Mucosa of rectum (tissue), 2 donors: Measurements from ENCODE around the gene RAMP3.

Source experiments
- H3K27ac ChIP-seq, 2 donors: one replicate each; pipeline ENCODE4 v1.7.0; 2013; ENCODE audit warnings: inconsistent platforms in 2 of 2, low read depth in 2 of 2, low read length in 2 of 2
- H3K27me3 ChIP-seq, 2 donors: one replicate each; pipeline ENCODE4 v1.7.0; 2013; ENCODE audit warnings: low read length in 2 of 2; ENCODE audit not compliant: control insufficient read depth in 2 of 2, insufficient read depth in 2 of 2
- H3K36me3 ChIP-seq, 2 donors: one replicate each; pipeline ENCODE4 v1.7.0; 2013; ENCODE audit warnings: low read length in 2 of 2; ENCODE audit not compliant: control insufficient read depth in 2 of 2, insufficient read depth in 2 of 2
- H3K4me1 ChIP-seq, 2 donors: one replicate each; pipeline ENCODE4 v1.7.0; 2013; ENCODE audit warnings: low read length in 2 of 2, mild to moderate bottlenecking in 1 of 2; ENCODE audit not compliant: control insufficient read depth in 2 of 2, insufficient read depth in 2 of 2
- H3K4me3 ChIP-seq, 2 donors: one replicate each; pipeline ENCODE4 v1.7.0; 2013; ENCODE audit warnings: low read length in 2 of 2
- H3K9ac ChIP-seq, 2 donors: one replicate each; pipeline ENCODE4 v1.7.0; 2013; ENCODE audit warnings: low read length in 2 of 2, low read depth in 1 of 2, mild to moderate bottlenecking in 1 of 2
- H3K9me3 ChIP-seq, 2 donors: one replicate each; pipeline ENCODE4 v1.7.0; 2013; ENCODE audit warnings: low read length in 2 of 2; ENCODE audit not compliant: control insufficient read depth in 2 of 2
- donor health status: healthy.
- donor health status: Normal muscosa, but diverticular disease.

RAMP3 gene

DNA sequence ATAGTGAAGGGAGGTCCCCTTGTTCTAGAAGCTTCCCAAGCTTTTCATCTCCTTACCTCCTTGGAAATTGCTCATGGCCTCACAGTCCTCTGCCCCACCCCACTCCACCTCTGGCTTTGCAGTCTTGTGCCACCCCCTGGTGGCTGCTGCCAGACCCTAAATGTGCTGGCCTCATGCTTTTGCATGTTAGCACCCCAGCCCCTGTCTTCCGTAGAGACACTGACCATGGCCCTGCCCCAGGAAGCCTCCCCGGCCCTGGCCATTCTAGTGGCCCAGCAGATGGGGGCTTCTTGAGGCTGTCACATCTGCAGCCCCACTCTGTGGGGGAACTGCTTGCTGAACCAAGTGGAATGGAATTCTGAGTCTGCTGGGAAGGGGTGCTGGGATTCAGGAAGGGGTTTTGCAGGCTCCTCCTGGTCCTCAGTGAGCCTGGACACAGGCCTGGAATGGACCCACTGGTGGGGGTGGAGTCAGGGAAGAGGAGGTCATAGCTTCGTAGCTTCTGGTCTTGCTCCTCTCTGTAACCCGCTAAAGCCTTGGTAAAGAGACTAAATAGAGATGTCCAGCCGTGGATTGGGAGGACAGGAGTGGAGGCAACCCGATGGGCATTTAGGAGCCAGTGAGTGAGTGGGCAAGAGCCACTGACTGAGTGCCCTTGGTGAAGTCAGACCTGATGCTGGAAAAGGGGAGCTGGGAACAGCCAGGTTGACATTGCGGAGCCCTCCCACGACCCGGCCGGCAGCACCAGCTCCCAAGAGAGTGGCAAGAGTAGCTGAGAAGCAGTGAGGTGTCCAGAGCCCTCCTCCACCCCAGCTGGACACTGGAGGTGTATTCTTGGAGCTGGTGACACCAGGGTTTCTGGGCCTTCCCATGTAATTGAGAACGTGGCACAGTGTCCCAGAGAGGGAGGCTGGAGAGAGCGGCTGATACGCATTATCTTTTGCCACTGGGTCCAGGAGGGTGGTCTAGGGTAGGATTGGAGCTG lies 20.9 kb downstream of the RAMP3 start:
- H3K4me1 ChIP-seq, result no peaks in the 10 kb centered on the region
- no peaks in the 10 kb centered on the region for H3K36me3 ChIP-seq
- no peaks in the 10 kb centered on the region for H3K9me3 ChIP-seq
- H3K4me3 ChIP-seq, result no peak overlapping the region
- H3K9ac ChIP-seq, result no peak overlapping the region
- no peaks in the 10 kb centered on the region for H3K27me3 ChIP-seq
- H3K27ac ChIP-seq, result no peak overlapping the region

DNA sequence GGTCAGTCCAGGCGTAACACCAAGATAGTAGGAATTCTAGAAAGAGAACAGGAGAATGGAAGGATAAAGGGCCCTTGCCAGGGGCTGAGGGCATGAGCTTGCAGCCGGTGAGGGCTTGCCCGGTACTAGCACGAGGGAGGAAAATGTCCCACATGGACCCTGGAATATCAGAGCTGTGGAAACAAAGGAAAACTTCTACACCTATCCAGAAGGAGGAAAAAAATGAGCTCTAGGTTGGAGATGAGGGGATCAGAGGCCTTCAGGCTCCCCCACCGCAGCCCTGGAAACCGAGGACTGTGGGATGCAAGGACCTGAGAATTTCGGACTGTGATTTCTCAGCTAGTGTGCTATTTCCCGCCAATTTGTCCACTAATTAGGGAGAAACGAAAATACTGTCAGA lies 22.1 kb downstream of the RAMP3 start:
- no peak overlapping the region for H3K4me3 ChIP-seq
- no peak overlapping the region for H3K9ac ChIP-seq
- no peaks in the 10 kb centered on the region for H3K27me3 ChIP-seq
- H3K4me1 ChIP-seq, result no peaks in the 10 kb centered on the region
- H3K36me3 ChIP-seq, result no peaks in the 10 kb centered on the region
- H3K27ac ChIP-seq, result no peak overlapping the region
- H3K9me3 ChIP-seq, result no peaks in the 10 kb centered on the region

DNA sequence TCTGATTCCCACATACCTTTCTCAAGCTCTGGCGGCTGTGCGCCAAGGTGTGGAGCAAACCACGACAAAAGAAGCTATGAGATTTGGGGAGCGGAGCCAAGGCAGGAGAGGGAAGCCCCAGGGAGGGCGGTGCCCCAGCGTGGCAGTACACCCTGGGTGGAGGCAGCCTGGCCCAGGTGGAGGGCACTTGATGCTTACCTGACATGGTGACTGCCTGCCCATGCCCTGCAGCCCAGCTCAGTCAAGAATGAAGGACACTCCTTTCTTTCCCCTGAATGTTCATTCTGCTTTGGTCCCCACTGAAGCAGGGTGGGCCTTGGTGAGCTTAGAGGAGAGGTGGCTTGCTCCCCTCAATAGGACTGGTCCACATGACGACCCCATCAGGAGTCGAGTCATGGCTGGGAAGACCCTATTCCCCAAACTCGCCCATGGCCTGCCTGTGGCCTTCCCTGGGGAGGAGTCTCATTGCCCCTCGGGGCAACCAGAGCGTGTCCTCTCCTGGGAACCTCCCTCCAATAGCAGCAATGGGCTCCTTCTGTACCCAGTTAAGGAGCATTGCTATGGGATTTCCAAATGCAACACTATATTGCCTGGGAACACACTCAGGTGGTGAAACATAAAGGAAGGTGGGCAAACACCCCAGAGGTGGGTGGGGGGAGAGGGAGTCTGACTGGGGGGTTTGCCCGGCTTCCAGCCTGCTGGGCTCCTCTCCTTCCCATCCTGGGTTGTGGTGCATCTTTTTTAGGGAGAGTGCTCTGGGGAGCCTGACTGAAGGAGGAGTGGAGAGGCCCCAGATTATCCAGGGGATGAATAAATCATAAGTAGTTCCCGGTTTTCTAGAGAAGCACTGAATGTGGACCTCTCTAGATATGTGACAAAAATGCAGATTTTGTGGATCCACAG lies 22.7 kb downstream of the RAMP3 start:
- Histone ChIP-seq H3K4me1 (no peaks in the 10 kb centered on the region), H3K36me3 (no peaks in the 10 kb centered on the region), H3K27ac (no peak overlapping the region)

DNA sequence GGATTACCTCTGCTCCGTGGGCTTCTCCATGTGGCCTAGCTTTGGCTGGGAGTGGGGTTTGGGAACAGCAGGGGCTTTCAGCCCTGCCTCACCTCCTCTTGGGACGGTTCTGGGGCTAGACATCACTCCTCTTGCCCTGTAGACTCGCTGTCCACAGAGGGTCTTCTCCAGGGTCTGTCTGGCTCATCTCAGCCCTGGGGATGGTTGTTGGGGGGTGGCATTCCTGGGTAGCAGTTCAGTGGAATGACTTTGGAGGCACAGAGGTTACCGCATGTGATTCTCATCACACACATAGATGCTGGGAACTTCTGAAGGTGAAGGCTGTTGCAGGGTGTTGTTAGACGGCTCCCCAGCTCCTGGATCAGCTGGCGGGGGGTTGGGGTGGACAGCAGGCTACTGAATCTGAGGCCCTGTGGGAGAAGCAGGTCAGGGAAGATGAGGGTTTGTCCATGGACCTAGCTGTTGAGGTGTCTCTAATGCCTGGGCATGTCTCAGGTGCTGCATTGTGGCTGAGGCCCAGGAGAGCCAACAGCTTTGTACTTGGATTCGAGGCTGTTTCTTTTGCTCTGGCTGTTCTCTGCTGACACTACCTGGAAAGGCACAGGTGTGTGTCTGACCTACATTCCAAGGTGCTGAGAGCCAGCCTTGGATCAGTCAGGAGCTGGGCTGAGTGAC lies 23.8 kb downstream of the RAMP3 start:
- H3K27me3 ChIP-seq, result no peaks in the 10 kb centered on the region

More for the DNA sequence above, 22.7 kb downstream of the RAMP3 start:
- Histone ChIP-seq H3K9ac (no peak overlapping the region), H3K27me3 (no peaks in the 10 kb centered on the region), H3K4me3 (no peak overlapping the region), H3K9me3 (no peaks in the 10 kb centered on the region)

DNA sequence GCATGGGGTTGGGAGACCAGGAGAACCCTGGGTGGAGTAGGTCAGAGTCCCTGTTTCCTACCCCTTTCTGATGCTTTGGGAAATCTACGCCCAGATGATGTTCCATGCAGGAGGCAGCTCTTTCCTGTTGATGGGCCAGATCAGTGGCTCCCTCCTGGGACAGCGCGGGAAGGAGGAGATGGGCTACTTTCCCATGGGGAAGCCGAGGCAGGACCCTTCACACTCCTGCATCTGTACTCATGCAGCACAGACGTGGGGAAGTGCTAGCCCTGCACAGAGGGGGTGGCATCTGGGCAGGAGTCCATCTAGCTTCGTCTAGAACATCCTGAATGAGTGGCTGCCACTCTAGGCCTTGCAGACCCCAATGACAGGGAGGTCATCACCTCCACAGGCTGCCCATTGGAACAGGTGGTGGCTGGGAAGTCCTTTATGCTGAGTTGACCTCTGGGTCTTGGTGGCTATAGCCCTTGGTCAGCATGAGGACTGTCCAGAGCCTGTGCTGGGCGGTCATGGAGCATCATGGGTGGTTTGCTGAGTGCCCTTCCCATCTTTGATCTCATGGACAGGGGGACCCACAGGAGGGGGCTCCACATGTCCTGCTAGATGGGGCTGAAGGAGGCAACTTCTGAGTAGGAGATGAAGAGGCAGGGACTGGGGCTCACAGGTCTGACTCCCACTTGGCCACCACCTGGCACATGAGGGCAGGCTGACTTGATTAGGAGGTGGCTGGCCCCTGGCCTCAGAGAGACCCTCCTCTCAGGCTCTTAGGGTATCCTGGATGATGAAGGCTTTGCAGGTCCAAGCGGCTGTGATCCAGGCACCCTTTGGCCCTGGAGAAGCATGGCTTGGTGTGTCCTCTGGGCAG lies 24.6 kb downstream of the RAMP3 start:
- Histone ChIP-seq H3K27me3 (no peaks in the 10 kb centered on the region), H3K4me1 (no peaks in the 10 kb centered on the region), H3K4me3 (no peak overlapping the region), H3K27ac (no peak overlapping the region), H3K36me3 (no peaks in the 10 kb centered on the region), H3K9ac (no peak overlapping the region), H3K9me3 (no peaks in the 10 kb centered on the region)

More for the DNA sequence above, 23.8 kb downstream of the RAMP3 start:
- H3K9ac ChIP-seq, result no peak overlapping the region
- no peak overlapping the region for H3K27ac ChIP-seq
- H3K9me3 ChIP-seq, result no peaks in the 10 kb centered on the region
- H3K36me3 ChIP-seq, result no peaks in the 10 kb centered on the region
- H3K4me1 ChIP-seq, result no peaks in the 10 kb centered on the region
- no peak overlapping the region for H3K4me3 ChIP-seq

DNA sequence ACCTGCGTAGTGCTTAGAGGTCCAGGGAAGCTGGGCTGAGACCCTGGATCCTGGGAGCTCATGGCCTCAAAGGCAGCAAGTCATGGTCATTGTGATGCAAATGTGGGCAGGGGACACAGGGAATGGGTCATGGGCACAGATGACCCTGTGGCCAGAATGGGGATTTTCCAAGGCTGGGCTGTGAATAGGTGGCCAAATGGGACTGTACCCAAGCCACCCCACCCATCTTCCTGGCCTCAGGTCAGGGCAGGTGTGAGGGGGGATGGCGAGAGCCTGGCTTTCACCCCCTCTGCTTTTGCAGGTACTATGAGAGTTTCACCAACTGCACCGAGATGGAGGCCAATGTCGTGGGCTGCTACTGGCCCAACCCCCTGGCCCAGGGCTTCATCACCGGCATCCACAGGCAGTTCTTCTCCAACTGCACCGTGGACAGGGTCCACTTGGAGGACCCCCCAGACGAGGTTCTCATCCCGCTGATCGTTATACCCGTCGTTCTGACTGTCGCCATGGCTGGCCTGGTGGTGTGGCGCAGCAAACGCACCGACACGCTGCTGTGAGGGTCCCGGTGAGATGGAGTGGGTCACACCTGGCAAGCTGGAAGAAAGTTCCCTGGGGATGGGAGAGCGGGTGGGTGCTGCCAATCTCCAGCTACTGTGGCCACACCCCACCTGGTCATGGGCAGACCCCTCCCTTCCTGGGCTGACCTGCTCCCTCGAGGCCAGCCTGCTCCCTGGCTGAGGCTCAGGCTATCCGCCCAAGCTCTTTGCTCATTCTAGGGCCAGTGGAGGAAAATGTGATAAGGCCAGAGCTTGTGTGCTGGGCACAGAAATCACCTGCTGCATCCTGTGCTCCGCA lies 25.5 kb downstream of the RAMP3 start:
- Histone ChIP-seq H3K27me3 (no peaks in the 10 kb centered on the region), H3K27ac (no peak overlapping the region), H3K9me3 (no peaks in the 10 kb centered on the region), H3K36me3 (no peaks in the 10 kb centered on the region), H3K4me1 (no peaks in the 10 kb centered on the region), H3K4me3 (no peak overlapping the region), H3K9ac (no peak overlapping the region)

DNA sequence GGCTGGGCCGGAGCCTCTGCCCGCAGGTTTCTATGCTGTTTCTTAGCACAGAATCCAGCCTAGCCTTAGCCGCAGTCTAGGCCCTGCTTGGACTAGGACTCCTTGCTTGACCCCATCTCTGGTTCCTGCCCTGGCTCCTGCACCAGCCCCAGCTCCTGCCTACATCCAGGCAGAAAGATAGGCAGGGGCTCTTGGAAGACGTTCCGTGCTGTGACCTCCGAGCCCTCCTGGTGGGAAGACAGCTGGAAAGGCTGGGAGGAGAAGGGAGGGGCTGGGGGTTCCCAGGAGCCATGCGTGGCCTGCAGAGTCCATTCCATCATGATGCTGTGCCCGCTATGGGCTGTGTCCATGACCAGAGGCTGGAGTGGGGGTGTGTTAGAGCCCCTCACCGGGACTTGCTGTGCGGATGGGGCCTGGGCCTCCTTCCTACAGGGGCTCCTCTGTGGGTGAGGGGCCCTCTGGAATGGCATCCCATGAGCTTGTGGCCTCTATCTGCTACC lies 26.2 kb downstream of the RAMP3 start:
- H3K9me3 ChIP-seq, result no peaks in the 10 kb centered on the region
- no peak overlapping the region for H3K4me3 ChIP-seq
- no peaks in the 10 kb centered on the region for H3K27me3 ChIP-seq
- H3K9ac ChIP-seq, result no peak overlapping the region
- no peak overlapping the region for H3K27ac ChIP-seq
- H3K36me3 ChIP-seq, result no peaks in the 10 kb centered on the region
- no peaks in the 10 kb centered on the region for H3K4me1 ChIP-seq

DNA sequence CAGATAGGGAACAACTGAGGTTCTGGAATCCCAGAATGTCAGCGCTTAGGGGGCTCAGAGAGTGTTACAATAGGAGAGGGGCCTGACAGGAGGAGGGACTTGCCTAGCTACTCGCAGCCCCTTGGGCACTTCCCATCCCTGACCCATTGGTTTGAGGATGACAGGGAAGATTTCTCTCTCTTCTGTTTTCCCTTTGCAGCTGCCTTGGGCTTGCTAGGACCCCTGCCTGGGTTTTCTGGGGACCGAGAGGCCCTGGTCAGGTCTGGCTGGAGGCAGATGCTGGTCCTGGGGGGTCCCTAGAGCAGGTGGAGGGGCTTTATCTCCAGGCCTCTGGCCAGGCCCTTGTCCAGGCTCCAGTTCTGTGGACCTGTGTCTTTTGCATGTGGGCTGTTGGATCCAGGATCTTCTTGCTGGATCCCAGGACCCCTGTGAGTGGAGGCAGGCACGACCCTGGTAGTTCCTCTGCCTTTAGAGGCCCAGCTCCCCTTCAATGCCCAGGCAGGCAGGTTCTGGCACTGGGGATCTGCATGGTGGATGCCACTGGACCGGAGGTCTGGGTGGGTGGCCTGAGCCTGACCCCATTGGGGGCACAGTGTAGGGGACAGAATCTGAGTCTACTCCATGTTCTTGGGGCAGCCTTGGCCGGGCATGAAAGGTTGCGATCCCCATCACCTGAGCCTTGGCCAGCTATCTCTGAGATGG lies 26.9 kb downstream of the RAMP3 start:
- Histone ChIP-seq H3K4me3 (no peak overlapping the region), H3K36me3 (no peaks in the 10 kb centered on the region), H3K9ac (no peak overlapping the region), H3K9me3 (no peaks in the 10 kb centered on the region), H3K27ac (no peak overlapping the region), H3K4me1 (no peaks in the 10 kb centered on the region), H3K27me3 (no peaks in the 10 kb centered on the region)
